Iris pigment epithelial cell (primary cell): ENCODE results near the gene RFC1.
"Not testable (repeated sequence)": the region's sequence is repeated elsewhere in the genome, so short reads cannot be mapped to it uniquely, and the experiment has no call there.

ENCODE experiments used
- DNase-seq: peaks from one replicate; pipeline ENCODE4 v3.0.0-alpha.2; 2011; ENCODE audit warnings: low read depth

RFC1 gene

DNA sequence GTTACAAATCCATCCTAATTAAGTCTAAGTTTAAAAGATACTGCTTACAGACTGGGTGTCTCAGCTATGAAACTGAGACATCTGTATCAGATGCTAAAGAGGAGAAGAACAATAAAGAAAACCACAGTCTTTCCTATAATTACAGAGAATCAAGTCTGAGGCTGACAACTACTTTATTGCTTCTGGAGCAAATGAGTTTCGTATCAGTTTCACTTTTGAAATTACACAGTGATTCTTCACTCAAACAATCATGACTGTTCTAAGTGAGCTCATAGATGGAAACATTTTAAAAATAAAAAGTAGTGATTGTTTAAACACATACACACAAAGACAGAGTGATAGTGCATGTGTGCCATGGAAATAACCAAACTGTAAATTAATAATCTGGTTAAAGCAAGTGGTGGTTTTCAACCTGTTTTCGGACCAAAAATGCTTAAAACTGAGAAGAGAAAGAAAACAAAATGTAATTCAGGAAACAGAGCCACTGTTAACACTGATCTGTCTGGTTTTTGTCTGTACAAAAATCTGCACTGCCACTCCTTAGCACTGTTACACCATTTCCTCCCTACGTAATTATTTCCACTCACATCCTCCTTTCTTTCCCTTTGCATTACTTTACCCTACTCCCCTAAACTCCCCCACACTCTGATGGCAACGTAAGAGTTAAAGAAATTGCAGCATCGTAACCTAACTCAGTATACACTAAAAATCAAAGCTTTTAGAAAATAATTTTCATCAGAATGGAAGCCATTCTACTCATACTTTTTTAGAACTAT, 12.5 kb downstream of the RFC1 start:
- DNase-seq = peak; percentile 73

DNA sequence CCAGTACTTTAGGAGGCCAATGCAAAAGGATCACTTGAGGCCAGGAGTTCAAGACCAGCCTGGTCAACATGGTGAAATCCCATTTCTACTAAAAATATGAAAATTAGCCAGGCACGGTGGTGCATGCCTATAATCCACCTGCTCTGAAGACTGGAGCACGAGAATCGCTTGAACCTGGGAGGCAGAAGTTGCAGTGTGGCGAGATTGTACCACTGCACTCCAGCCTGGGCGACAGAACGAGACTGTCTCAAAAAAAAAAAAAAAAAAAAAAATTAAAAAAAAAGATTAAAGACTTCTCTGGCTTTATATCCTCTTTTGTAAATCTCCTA, 13.0 kb downstream of the RFC1 start:
- DNase-seq = not testable (repeated sequence)

DNA sequence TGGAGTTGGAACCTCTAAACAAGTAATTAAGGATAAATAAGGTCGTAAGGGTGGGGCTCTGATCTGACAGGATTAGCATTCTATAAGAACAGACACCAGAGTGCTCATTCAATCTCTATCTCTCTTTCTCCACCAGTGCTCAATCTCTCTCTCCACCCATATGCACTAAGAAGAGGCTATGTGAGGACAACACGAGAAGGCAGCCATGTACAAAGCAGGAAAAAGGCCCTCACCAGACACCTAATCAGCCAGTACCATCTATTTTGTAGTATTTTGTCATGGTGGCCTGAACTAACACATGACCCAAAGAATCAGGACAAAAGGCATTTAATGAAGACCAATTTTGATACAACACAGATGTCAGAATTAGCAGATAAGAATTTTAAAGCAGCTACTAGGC, 16.8 kb downstream of the RFC1 start:
- DNase-seq = no peak

DNA sequence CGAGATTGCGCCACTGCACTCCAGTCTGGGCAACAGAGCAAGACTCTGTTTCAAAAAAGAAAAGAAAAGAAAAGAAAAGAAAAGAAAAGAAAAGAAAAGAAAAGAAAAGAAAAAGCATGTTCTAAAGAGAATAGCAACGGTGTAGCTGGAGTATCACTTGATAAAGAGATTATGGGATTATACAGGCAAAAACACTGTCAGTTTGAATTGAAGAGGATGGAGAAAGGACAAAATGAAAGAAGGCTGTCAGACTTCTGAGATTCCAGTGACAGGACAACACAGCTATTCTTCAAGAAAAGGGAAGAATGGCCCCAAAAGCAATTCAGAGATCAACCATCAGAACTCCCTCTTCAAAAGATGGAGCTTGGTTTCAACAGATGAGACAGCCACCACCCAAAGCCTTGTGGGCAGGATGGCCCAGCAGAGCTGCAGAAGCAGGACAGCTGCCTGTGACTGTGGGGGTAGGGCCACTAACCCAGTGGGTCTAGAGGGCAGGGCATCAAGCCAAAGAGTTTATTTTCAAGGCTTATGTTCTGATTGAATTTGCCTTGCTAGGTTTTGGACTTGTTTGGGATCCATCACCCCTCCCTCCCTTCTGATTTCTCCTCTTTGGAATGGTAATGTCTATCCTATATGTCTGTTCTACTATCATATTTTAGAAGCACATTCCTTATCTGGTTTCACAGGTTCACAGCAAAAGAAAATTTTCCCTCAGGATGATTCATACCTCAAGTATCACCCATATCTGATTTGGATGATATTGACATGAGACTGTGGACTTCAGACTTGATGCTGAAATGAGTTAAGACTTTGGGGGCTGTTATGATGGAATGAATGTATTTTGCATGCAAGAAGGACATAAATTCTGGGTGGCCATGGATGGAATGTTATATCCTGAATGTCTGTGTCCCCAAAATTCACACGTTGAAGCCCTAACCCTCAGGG, 17.5 kb downstream of the RFC1 start:
- peak; percentile 77 for DNase-seq

DNA sequence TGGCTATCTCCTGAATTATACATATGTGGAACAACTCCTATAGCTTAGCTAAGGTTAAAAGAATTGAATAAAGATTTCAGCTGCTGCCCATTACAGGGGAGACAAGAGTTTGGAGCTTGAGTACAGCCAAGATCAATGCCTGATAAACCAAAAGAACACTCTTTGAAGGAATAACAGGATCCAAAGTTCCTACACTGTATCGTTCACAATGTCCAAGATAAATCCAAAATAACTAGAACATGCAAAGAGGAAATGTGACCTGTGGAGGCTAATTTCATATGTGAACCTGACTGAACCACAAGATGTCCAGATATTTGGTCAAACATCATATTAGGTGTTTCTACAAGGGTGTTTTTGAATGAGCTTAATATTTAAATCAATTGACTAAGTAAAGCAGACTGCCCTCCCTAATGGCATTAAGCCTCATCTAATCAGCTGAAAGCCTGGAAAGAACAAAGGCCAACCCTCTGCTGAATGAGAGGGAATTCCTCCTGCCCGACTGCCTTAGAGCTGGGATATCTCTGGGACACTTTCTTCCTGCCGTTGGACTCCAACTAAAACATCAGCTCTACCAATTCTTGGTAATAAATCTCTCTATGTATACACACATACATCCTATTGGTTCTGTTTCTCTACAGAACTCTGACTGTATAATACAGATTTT, 19.2 kb downstream of the RFC1 start:
- DNase-seq = no peak

DNA sequence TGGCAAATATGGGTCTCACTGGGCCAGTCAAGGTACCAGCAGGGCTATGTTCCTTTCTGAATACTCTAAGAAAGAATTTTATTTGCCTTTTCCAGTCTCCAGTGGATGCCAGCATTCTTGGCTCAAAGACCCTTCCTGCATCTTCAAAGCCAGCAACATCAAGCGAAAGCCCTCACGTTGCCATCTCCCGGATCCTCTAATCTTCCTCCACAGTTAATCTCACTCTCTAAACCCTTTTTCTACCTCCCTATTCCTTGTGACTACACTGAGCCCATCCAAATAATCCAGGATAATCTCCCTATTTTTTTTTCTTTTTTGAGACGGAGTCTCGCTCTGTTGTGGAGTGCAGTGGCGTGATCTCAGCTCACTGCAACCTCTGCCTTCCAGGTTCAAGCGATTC, 23.4 kb downstream of the RFC1 start:
- no peak for DNase-seq

DNA sequence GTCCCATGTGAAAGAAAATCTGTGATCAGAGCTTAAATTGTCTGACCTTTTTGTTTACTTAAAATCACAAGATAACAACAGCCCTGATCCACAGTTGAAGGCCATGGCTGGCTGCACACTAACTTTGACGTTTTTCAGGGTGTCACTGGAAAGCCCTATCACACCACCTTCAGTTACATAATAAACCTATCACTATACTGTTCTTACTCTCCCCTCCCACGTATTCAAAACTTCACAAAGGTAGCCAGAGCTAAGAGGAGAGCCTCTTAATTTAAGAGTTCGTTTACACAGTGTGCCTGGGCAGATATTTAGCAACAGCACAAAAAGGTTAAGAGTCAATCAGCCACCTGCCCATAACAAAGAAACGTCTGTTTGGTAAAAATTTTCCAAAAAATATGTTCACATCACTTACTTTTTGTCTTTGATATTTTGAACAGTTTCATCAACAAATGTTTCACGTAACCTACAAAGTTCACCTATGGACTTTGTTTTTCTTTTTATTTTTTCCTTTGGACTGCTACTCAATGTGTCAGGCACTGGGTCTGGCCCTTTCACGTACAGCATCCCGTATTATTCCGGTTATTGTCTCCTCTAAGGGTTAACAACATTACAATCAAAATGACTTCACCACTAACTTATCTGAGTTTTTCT, 25.0 kb downstream of the RFC1 start:
- DNase-seq = no peak

DNA sequence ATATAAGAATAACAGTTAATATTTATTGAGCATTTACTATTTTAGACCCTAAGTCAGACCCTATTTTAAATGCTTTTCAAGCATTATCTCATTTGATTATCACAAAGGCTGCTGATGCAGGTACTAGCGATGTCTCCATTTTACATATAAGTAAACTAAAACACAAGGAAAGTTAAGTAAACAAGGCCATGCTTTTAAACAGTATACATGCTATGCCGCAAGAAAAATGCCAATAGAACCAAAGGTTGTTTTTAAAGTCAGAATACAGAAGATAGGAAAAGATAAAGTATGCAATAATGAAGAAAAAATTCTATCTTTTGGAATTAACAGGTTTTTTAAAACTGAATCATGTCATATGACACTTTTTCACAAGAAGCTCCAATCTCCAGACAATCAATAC, 26.2 kb downstream of the RFC1 start:
- no peak for DNase-seq

DNA sequence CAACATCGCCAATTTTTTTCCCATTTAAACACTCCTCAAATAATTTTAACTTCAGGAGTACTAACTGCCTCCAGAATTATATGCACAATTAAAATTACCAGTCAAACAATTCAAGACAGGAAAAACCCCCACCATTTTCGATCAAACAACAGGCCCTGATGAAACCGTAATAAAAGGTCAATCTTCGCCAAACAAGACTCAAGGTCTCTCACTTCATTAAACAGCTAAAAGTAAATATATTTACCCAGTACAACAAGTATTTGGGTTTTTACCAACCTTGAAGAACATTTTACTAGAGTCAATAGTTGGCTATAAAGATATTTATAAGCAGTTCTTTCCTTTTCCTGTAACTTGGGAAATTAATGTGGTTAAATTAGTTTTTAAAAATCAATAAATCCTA, 28.3 kb downstream of the RFC1 start:
- no peak for DNase-seq

DNA sequence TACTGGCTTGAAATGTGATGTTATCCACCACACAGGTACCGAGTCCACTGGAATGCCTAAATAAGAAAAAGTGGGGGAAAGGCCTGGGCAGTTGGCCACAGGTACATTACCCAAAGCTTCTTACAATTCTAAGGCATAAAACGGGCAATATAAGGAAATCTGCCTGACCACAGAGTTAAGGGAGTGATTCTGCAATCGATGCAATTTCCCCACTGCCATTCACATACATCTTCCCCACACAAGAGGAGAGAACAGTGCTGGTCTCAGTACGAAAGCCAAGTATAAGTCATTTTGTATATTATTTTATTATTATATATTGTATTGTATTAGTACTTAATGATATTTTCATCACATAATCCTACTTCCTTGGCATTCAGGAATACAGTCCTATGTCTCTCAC, 30.6 kb downstream of the RFC1 start:
- no peak for DNase-seq

DNA sequence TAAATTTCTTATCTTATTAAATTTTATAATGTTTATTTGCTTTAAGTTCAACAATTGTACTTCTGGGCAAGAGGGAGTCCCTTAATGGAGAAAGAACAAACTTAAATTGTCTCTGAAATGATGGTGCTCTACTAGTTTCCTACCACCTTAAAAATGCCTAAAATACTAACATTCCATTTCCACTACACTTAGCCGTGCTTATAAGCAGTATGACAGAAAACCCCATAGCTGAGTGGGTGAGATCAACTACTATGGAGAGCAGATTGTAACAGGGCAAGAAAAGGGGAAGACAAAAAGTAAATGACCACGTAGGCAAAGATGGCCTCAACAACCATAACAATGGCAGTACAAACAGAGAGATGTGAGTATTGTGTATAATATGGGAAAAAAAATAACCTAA, 35.0 kb downstream of the RFC1 start:
- no peak for DNase-seq

DNA sequence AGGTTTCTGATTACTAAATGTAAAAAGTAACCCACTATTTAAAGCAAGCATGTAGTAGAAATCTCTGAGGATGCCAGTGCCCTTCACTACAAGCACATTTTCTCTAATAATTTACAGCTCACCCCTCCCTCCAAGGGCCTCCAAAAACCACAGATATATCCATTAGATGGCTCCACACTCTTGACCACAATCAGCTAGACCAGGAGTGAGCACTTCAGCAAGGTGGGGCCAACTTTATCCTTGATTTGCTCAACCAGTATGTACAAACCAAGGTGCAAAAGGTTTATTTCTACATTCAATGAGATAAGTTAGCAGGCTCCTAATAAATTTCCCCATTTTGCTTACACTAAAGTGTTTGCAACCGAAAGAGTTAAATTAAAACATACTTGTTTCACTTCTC, 35.8 kb downstream of the RFC1 start:
- DNase-seq = no peak

DNA sequence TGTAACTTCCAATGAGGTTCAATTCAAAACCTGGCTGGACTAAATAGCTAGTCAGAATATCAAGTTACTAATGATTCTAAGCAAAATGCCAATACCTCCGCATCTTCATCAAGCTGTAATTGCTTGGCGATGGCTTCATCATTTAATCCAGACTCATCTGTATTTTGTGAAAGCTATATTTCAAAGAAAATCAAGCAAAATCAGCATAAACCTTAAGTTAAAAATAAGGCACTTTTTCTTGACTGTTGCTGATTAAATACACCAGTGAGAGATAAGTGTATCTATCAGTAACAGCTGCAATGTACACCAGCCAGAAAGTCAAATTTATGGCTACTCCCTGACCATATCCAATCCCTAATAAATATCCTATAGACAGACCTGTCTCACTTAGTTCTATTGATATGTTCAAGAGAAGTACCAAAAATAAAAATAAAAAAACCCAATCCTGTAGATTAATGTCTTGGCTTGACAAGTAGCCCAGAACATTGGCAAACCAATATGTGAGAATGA, 39.6 kb downstream of the RFC1 start:
- no peak for DNase-seq

DNA sequence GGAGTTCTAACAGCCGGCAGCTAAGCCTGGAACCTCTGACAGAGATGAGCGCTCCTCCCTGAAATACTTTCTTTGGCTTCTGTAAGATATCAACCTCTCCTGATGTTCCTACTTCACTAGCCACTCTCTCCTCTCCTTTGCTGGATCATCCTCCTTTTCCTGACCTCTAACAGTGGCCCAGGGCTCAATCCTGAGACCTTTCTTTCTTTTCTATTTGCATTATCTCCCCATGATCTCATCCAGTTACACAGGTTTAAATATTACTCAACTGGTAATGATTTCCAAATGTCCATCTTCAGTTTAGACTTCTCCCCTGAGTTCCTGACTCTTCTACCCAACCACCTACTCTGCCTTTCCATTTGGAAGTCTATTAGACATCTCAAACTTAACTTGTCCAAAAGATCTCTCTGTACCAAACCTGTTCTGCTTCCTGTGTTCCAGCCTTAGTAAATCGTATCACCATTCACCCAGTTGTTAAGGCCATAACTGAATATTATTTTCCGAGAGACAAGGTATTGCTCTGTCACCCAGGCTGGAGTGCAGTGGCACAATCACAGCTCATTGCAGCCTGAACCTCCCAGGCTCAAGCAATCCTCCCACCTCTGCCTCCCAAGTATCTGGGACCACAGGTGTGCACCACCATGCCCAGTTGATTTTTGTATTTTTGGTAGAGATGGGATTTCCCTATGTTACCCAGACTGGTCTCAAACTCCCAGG, 41.1 kb downstream of the RFC1 start:
- DNase-seq = no peak

DNA sequence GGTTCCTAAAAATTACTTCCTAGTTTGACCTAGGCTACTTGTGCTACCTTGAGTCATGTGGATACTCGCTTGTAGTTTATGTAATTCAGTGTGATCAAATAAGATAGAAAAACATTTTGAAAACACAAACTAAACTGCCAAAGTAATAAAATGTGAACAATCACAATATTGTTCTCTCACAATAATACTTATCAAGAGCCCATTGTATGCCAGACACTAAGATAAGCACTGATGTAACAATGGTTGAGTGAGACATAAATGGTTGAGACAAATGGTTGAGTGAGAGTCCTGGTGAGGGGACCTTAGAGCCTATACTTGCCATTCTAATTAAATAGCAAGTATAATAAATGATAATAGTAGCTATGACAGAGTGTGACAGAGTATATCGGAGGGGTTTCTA, 41.7 kb downstream of the RFC1 start:
- DNase-seq = no peak

DNA sequence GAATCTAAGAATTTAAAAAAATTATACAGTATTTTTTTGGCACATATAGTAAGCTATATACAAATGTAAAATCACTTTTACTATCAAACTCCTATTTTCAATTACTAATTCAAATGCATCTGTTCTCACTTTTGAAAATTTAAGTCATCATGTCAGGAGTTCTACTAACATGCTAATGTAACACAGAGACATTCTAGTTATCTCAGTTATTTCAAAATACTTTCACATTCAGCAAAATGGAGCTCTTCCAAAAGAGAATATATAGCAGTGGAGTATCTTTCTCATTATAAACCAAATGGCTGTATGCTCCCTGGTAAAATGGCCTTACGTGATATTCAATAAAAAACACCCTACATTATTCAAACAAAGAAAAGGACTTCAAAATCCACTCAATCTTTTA, 42.3 kb downstream of the RFC1 start:
- DNase-seq = no peak

DNA sequence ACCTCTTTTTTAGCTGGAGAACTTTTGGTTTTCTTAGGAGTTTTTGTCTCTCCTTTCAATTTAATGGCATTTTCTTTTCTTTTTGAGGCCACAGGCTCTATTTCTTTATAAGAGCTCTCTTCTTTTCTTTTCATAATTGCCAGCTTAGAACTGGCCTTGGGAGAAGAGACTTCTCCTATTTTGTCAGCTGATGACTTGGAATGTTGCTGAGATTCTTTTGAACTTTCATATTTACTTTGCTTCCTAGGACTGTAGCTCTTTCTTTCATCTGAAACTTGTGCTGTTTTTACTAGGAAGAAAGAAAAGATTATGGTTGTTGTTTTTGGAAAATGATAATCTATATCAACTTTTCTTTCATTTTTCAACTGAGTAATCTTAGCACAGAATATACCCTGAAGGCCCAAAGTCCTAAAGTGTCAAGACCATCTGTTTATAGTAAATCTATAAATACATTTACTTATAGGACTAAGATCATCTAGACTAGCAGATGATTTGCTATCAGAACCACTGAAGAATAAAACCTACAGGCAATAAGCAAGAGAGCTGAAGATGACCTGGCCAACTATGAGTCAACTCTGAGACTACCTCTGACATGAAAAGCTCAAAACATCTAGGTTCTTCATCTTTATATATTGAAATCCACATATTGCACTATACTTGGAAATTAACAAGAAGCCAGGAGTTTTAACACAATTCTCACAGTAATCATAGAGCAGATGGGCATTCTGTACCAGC, 45.6 kb downstream of the RFC1 start:
- DNase-seq = peak; percentile 65

DNA sequence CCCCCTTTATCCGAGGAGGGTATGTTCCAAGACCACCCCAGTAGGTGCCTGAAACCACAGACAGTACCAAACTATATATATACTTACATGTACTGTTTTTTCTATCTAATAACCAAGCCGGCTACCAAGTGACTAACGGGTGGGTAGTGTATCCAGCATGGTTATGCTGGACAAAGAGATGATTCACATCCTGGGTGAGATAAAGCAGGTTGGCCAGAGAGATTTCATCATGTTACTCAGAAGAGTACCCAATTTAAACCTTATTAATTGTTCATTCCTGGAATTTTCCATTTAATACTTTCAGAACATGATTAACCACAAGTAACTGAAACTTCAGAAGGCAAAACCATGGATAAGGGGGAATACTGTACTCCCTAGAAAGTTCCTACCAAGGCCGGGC, 46.5 kb downstream of the RFC1 start:
- peak; percentile 96 for DNase-seq

DNA sequence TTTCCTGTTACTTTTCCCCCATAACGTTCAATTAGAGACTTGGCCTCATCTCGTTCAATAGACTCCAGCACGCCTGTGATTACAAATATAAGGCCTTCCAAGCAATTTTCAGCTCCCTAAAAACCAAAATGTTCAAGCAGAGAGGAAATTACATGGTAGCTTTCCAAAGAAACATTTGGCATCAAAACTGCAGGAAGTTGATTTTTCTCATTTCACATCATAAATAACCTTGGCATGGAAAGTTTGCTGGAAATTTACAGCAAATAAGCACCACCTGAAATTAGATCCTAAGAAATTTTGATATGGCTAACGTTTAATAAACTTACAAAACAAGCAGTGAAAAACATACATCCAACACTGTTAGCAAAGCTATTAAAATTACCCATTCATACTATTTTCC, 53.3 kb downstream of the RFC1 start:
- DNase-seq = no peak

DNA sequence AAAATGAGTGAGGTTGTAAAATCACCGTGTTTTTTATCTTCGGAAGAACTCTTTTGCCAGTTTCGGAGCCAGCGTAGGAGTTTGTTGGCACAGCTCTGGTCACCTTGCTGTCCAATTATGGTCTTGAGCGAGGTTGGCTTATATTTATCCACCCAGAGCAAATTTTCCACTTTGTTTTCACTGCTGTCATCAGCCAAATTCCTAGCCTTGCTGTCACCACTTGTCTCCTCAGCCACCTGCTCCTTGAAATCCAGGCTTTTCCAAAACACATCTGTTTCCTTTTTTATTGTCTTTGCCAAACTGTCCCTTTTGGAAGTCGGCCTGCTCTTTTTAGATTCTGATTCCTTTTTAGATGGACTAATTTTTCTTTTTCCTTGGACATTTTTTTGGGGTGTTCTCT, 57.6 kb downstream of the RFC1 start:
- DNase-seq = no peak
